OCI-LY7 (cell line): ENCODE results near the gene SLC9A3. TPM values are rescaled to one million over a fixed set of nuclear protein-coding genes. Genes with fewer than 3 reads are reported as not detected.

Experiments
- BruUV-seq: library from RNA; stranded (reverse); fragments of 400-500 nt; replicated peaks from 2 replicates; lab custom pipeline; 2021; lab: Mats Ljungman, UMichigan
- CTCF ChIA-PET: fragments of 300-600 bp; sonication (Branson Sonifier 250); formaldehyde crosslinking; loops from one replicate; lab custom pipeline; 2022; ENCODE audit warnings: antibody characterized with exemption; ENCODE audit not compliant: unreplicated experiment; lab: Charles Lee
- POLR2A ChIA-PET: fragments of 300-600 bp; sonication (Branson Sonifier 250); formaldehyde crosslinking; loops from one replicate; lab custom pipeline; 2022; ENCODE audit warnings: antibody characterized with exemption; lab: Charles Lee
- DNase-seq: peaks from one replicate; pipeline ENCODE4 v3.0.0-alpha.2; 2015; ENCODE audit warnings: low spot score
- H2AFZ ChIP-seq: fragments of 200-600 bp; sonication (generic), shearing (Covaris generic); 2 replicates; pipeline ENCODE4 v1.6.1; 2014; ENCODE audit warnings: mild to moderate bottlenecking, antibody characterized with exemption, low read length, moderate library complexity
- H3K27ac ChIP-seq: fragments of 200-600 bp; sonication (generic); 2 replicates; pipeline ENCODE4 v1.5.1; 2014; ENCODE audit warnings: mixed run types, low read depth, mild to moderate bottlenecking, moderate library complexity, low read length, inconsistent platforms; ENCODE audit not compliant: poor library complexity, severe bottlenecking
- H3K36me3 ChIP-seq: fragments of 200-600 bp; sonication (generic); 2 replicates; pipeline ENCODE4 v1.6.1; 2014; ENCODE audit warnings: mild to moderate bottlenecking, antibody characterized with exemption, low read length, moderate library complexity, mixed read lengths; ENCODE audit not compliant: insufficient read depth
- H3K4me1 ChIP-seq: fragments of 200-600 bp; sonication (generic); 2 replicates; pipeline ENCODE4 v1.5.1; 2014; ENCODE audit warnings: mild to moderate bottlenecking, low read length; ENCODE audit not compliant: insufficient read depth, poor library complexity, severe bottlenecking
- H3K4me2 ChIP-seq: fragments of 200-600 bp; sonication (generic); 2 replicates; pipeline ENCODE4 v1.6.1; 2014; ENCODE audit warnings: mild to moderate bottlenecking, low read length
- H3K4me3 ChIP-seq: fragments of 200-600 bp; sonication (generic); 2 replicates; pipeline ENCODE4 v1.5.1; 2014; ENCODE audit warnings: mild to moderate bottlenecking, low read depth, low read length; ENCODE audit not compliant: poor library complexity, severe bottlenecking
- H3K79me2 ChIP-seq: fragments of 200-600 bp; sonication (generic); 2 replicates; pipeline ENCODE4 v1.6.1; 2016; ENCODE audit warnings: low read depth, mild to moderate bottlenecking, low read length, moderate library complexity, mixed read lengths; ENCODE audit not compliant: insufficient read depth
- H3K9me2 ChIP-seq: fragments of 200-600 bp; sonication (generic); 2 replicates; pipeline ENCODE4 v1.6.1; 2016; ENCODE audit warnings: mild to moderate bottlenecking, low read length, mixed read lengths; ENCODE audit not compliant: insufficient read depth
- H3K9me3 ChIP-seq: fragments of 200-600 bp; sonication (generic); 2 replicates; pipeline ENCODE4 v1.6.1; 2014; ENCODE audit warnings: mild to moderate bottlenecking, mixed run types, low read length, mixed read lengths
- H4K20me1 ChIP-seq: fragments of 200-600 bp; sonication (generic); 2 replicates; pipeline ENCODE4 v1.6.1; 2014; ENCODE audit warnings: mild to moderate bottlenecking, antibody characterized with exemption, low read length, moderate library complexity, mixed read lengths; ENCODE audit not compliant: insufficient read depth
- EZH2phosphoT487 ChIP-seq: fragments of 200-600 bp; sonication (generic); IDR thresholded peaks from 2 replicates; pipeline ENCODE4 v1.6.1; 2018; ENCODE audit warnings: low read depth, borderline replicate concordance, mild to moderate bottlenecking, mixed run types, antibody characterized with exemption, low read length, moderate library complexity, mixed read lengths
- intact Hi-C: fragments of 100-400 bp; cut with micrococcal nuclease; formaldehyde crosslinking; loops from one replicate; pipeline ENCODE4 v1.10.0; 2022; ENCODE audit not compliant: unreplicated experiment
- total RNA-seq, 2 experiments: library from RNA; depleted of rRNA in 1 of 2; stranded (reverse); fragments of >200 nt in 1 of 2; shearing (Covaris generic) in 1 of 2; gene quantifications; 2 replicates each; pipeline ENCODE4 v1.2.3, GENCODE V29; 2014 to 2022
- TF ChIP-seq, protein P1 (sequence below): fragments of 200-600 bp; sonication (generic); conservative IDR thresholded peaks from 2 replicates; pipeline ENCODE4 v1.5.1; 2014; ENCODE audit warnings: mild to moderate bottlenecking, antibody characterized with exemption, low read length, moderate library complexity, mixed read lengths

The SLC9A3 gene
- total RNA-seq, 2 experiments from 2014 or later, result 2.0 to 4.3 TPM

DNA sequence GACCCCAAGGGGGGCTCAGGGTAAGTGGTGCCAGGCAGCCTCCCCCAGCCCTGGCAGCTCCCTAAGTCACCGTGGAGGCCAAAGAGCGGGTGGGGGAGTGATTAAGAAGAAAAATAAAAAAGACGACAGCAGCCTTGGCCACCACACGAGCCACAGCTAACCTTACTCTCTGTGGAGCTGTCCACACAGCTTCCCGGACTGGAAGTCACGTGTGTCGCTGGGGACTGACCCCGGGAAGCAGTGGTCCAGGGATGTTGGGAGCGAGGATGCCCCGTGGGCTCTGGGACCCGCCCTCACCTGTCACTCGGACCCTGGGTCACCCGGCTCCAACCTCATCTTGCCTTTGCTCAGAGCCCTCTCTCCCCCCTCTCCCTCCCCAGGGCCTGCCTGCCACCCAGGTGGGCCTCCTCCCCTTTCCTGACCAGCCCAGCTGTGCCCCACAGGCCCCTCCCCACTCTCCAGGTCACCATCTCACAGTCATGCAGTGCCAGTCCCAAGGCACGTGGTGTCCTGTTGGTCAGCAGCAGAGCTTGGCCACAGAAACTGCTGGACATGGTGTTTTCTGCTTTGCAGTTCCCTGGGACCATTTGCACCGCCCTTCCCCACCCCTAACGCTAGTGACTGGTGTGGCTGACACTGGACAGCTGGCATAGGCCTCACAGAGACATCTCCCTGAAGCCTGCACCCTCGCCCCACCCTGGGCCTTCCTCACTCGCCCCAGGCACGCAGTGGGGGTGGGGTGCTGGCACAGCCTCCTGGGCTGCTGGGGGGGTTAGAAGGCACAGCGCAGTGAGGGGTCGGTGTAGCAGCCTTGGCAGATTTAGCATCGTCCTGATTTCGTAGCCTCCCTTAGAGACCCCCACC lies 91.1 kb downstream of the SLC9A3 start:
- TF ChIP-seq, protein P1, sequence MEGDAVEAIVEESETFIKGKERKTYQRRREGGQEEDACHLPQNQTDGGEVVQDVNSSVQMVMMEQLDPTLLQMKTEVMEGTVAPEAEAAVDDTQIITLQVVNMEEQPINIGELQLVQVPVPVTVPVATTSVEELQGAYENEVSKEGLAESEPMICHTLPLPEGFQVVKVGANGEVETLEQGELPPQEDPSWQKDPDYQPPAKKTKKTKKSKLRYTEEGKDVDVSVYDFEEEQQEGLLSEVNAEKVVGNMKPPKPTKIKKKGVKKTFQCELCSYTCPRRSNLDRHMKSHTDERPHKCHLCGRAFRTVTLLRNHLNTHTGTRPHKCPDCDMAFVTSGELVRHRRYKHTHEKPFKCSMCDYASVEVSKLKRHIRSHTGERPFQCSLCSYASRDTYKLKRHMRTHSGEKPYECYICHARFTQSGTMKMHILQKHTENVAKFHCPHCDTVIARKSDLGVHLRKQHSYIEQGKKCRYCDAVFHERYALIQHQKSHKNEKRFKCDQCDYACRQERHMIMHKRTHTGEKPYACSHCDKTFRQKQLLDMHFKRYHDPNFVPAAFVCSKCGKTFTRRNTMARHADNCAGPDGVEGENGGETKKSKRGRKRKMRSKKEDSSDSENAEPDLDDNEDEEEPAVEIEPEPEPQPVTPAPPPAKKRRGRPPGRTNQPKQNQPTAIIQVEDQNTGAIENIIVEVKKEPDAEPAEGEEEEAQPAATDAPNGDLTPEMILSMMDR, result no peak
- TF ChIP-seq EZH2phosphoT487, result no peak
- Histone ChIP-seq H3K4me1 (no peaks in the 10 kb centered on the region), H3K27ac (no peak overlapping the region), H3K79me2 (no peaks in the 10 kb centered on the region), H3K9me2 (no peaks in the 10 kb centered on the region), H3K4me2 (no peak overlapping the region), H3K4me3 (no peak overlapping the region), H3K36me3 (no peaks in the 10 kb centered on the region), H2AFZ (no peak overlapping the region), H4K20me1 (no peaks in the 10 kb centered on the region), H3K9me3 (no peaks in the 10 kb centered on the region)
- intact Hi-C loops, result no loop called here
- ChIA-PET POLR2A (interaction anchor here (0.5 kb wide), 1 partner anchor 29 kb away, joined by 3 read pairs; no protein-coding TSS in a partner anchor), CTCF (no interaction called here)
- no TSS peak for BruUV-seq
- no peak for DNase-seq

DNA sequence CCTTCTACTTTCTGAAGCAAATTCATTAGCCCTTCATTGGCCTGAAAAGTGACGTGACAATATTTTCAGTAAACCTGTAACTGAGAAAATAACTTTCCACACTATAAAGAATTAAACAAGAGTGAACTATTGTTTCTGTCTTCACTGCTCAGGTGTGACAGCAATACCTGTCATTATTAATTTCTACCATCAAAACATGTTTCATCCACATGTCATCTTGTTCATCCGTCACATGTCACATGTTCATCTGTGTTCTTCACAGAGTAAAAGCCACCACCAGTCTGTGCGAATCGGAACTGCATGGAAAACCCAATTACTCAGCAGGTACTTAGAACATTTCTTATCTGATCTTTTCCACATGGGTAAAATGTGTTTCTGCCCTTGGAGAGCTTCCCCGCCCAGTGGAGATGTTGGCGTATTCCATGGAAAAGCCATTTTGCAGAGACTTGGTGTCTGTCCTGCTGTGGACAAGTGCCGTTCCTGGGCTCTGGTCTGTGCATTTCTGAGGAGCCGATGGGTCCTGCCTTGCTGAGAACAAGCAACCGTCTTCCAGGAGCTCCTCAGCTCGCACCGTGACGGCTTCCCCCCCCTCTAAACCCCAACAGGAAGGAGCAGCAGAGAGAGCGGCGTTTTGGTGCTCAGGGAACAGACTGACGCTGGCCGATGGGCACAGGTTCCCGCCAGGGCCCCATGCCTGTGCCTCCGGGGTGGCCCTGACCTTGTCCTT lies 91.9 kb downstream of the SLC9A3 start:
- DNase-seq, result no peak
- CTCF ChIA-PET, result no interaction called here
- Histone ChIP-seq H3K9me2 (no peaks in the 10 kb centered on the region), H3K79me2 (no peaks in the 10 kb centered on the region), H3K4me1 (no peaks in the 10 kb centered on the region), H4K20me1 (no peaks in the 10 kb centered on the region), H3K36me3 (no peaks in the 10 kb centered on the region), H3K4me2 (no peak overlapping the region), H3K27ac (no peak overlapping the region), H3K4me3 (no peak overlapping the region), H2AFZ (no peak overlapping the region), H3K9me3 (no peaks in the 10 kb centered on the region)
- BruUV-seq, result no TSS peak
- intact Hi-C loops, result no loop called here
- TF ChIP-seq, protein P1, result no peak
- TF ChIP-seq EZH2phosphoT487, result no peak
- POLR2A ChIA-PET, result no interaction called here
